Measurements from ENCODE around the gene DCST2.

The DCST2 gene

DNA sequence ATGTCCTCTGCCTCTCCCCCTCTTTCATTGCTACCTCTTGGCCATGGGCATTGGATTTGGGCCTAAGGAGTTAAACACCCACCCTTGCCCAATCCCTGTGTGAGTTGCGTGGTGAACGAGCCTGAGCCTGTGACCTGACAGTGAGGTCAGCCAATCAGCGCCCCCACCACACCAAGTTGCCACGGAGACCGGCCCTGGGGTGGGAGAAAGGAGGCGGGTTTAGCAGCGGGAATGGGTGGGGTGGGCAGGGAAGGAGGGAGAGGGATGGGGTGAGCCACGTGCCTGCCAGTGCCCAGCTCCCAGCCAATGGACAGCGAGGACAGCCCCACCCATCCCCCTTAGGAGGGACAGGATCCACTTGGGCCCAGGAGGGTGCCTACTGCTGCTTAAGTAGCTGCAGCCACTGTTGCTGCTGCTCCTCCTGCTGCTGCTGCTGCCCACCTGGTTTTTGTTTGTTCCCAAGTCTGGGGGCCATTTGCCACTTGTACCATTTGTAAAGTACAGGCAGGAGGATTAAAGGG is 21.5 kb downstream of the DCST2 start:
- DNase-seq (ENCODE audit: low read depth in 2 of 3, low spot score in 1 of 3): no peak

DNA sequence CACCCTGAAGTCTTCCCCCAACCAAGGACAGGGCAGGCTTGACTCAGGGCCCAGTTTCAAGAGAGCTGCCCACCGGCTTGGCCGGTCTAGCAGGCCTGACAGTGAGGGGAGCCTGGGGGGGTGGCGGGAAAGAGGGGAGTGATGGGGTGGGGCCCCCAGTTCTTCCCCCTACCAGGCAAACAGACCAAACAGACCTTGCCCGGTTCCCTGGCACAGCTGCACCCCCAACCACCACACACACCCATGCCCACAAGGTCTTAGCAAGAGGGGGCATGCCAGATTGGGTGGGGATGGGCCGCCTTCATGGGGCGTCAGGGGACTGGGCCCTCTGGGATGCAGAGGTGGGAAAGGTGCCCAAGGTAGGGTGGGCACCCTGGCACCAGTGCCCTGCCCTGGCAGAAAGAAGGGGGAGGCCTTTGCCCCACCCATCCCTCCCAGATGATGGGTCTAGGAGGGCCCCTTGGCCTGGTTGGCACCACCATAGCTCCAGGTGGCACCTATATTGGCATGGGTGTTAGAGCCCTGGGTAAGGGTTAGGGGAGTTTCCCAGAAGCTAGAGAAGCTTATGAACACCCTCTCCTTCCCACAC is 22.1 kb downstream of the DCST2 start:
- no peak for DNase-seq (ENCODE audit: low read depth in 2 of 3, low spot score in 1 of 3)

- DNase-seq (ENCODE audit: low read depth in 2 of 3, low spot score in 1 of 3): no peak
Measured at GRCh38 chr1:155011004-155011416, 22.6 kb downstream of the DCST2 start.

- DNase-seq (ENCODE audit: low read depth in 2 of 3, low spot score in 1 of 3): no peak
Measured at GRCh38 chr1:155010211-155010918, 23.2 kb downstream of the DCST2 start.

- no peak for DNase-seq (ENCODE audit: low read depth in 2 of 3, low spot score in 1 of 3)
Measured at GRCh38 chr1:155009742-155010141, 23.8 kb downstream of the DCST2 start.

GRCh38 chr1:155009221-155009711 is 24.3 kb downstream of the DCST2 start:
- DNase-seq (ENCODE audit: low read depth in 2 of 3, low spot score in 1 of 3): no peak

- DNase-seq (ENCODE audit: low read depth in 2 of 3, low spot score in 1 of 3): peak; percentile 62 to 85 (median 83)
Measured at GRCh38 chr1:155008015-155008941, 25.3 kb downstream of the DCST2 start.

DNA sequence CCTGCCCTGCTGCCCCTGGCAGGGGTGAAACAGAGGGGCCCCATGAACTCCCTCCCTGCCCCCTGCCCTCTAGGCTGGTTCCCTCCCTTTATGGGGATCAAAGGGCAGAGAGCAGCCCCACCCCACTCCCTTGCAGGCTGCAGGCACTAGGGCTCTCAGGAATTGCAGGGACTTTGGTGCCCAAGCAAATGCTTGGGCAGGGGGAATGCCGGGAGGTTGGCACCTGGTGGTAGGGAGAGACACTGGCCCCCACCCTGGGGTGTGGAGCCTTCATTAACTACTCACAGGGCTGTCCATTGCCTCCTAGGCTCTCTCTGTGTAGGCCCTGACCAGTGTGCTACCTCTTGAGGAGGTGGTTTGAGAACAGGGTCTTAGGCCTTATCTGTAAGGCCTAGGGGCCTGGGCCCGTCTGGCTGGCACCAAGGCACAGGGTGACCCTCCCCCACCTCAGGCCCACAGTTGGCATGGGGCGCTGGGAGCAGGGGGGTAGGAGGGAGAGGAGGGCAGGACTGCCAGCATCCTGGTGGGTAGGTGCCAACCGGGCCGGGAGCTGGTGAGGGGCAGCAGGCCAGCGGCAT is 26.2 kb downstream of the DCST2 start:
- no peak for DNase-seq (ENCODE audit: low read depth in 2 of 3, low spot score in 1 of 3)

GRCh38 chr1:155006601-155007101 is 26.9 kb downstream of the DCST2 start:
- no peak for DNase-seq (ENCODE audit: low read depth in 2 of 3, low spot score in 1 of 3)

- no peak for DNase-seq (ENCODE audit: low read depth in 2 of 3, low spot score in 1 of 3)
Measured at GRCh38 chr1:155005076-155006011, 28.2 kb downstream of the DCST2 start.

GRCh38 chr1:155004352-155005075 is 29.1 kb downstream of the DCST2 start:
- DNase-seq (ENCODE audit: low read depth in 2 of 3, low spot score in 1 of 3): no peak

- DNase-seq (ENCODE audit: low read depth in 2 of 3, low spot score in 1 of 3): no peak
Measured at GRCh38 chr1:155003766-155004351, 29.7 kb downstream of the DCST2 start.

- no peak for DNase-seq (ENCODE audit: low read depth in 2 of 3, low spot score in 1 of 3)
Measured at GRCh38 chr1:155003227-155003765, 30.3 kb downstream of the DCST2 start.

- DNase-seq (ENCODE audit: low read depth in 2 of 3, low spot score in 1 of 3): no peak
Measured at GRCh38 chr1:155002464-155003226, 30.9 kb downstream of the DCST2 start, which contains the start of gene ZBTB7B. TSS of gene ZBTB7B (plus strand) at chr1:155002802. CDS start at chr1:155014661, 11,859 bp downstream.

GRCh38 chr1:155001675-155002463 is 31.7 kb downstream of the DCST2 start:
- DNase-seq (ENCODE audit: low read depth in 2 of 3, low spot score in 1 of 3): peak; percentile 98 to 100 (median 98)

GRCh38 chr1:155001425-155001674 is 32.2 kb downstream of the DCST2 start:
- DNase-seq (ENCODE audit: low read depth in 2 of 3, low spot score in 1 of 3): no peak
